ENCODE measurements around the gene FBN2. TPM values are rescaled to one million over a fixed set of nuclear protein-coding genes. Genes with fewer than 3 reads are reported as not detected.

The FBN2 gene
- total and polyA plus RNA-seq, 2 of the 4 experiments (the other 2 are of a cell fraction): 26.7 to 69.0 TPM

DNA sequence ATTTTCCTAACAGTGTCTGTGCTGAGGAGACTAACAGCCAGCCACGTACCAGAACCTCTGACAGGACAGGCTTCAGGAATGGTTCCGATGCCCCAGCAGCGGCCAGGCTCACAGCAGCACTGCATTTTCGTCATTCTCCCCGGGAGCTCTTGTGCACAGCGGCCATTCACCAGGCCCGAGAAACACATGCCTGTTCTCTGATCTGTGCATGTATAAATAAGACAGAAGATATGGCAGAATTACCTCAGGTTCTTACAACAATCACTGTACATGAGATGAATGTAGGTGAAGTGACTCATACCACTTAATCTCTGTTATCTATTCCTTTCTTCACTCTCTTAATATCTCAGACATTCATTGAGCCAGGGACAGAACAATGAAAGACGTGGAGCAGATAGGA lies 143.0 kb downstream of the FBN2 start:
- Histone ChIP-seq H3K56ac (ENCODE audit: extremely low read depth, insufficient read depth, low read length) (no peak overlapping the region), H3K9me1 (ENCODE audit: insufficient read depth, low read length) (peaks cover 8% of the 10 kb centered on the region), H3K79me1 (ENCODE audit: low read depth in 1 of 2, low read length in 2 of 2) (peaks cover 0 to 5% of the 10 kb centered on the region in 2 experiments; a peak in 1 of 4 replicates), H2BK20ac (ENCODE audit: low read depth, low read length) (no peak overlapping the region), H3K4me2 (ENCODE audit: low read depth, low read length) (no peak overlapping the region), H2BK5ac (ENCODE audit: low read depth, low read length, poor library complexity, severe bottlenecking) (no peak overlapping the region), H2BK15ac (ENCODE audit: low read depth, low read length) (no peak overlapping the region), H4K5ac (ENCODE audit: low read depth, low read length) (no peak overlapping the region), H3K4ac (ENCODE audit: low read depth, low read length) (no peak overlapping the region), H3K4me3 (ENCODE audit: insufficient read depth, low read depth, low read length) (no peak overlapping the region), H2AK9ac (replicated peaks; ENCODE audit: low read depth, low read length, poor library complexity) (no peak overlapping the region), H3K14ac (replicated peaks; ENCODE audit: low read depth, low read length) (no peak overlapping the region), H4K8ac (ENCODE audit: low read depth in 2 of 2, low read length in 2 of 2) (no peak overlapping the region), H2AK5ac (ENCODE audit: low read depth, low read length) (no peak overlapping the region), H3K4me1 (ENCODE audit: control insufficient read depth, insufficient read depth, low read length) (no peaks in the 10 kb centered on the region), H3K9me3 (ENCODE audit: control insufficient read depth, insufficient read depth, low read length) (no peaks in the 10 kb centered on the region), H3K18ac (ENCODE audit: low read depth, low read length) (no peak overlapping the region), H4K91ac (ENCODE audit: insufficient read depth, low read depth, low read length) (no peak overlapping the region), H3K27ac (ENCODE audit: insufficient read depth, low read length) (no peak overlapping the region), H3K27me3 (ENCODE audit: control insufficient read depth, insufficient read depth, low read length) (no peaks in the 10 kb centered on the region), H2AFZ (replicated peaks; ENCODE audit: low read length, poor library complexity) (no peak overlapping the region), H2BK120ac (ENCODE audit: low read depth, low read length) (no peak overlapping the region), H3K23ac (ENCODE audit: low read depth, low read length) (no peak overlapping the region), H3K36me3 (ENCODE audit: control insufficient read depth, insufficient read depth, low read length) (peaks cover 9% of the 10 kb centered on the region; the same call in 1 of the 2 replicates), H4K20me1 (ENCODE audit: insufficient read depth, low read length) (no peaks in the 10 kb centered on the region), H3K9ac (ENCODE audit: low read depth, low read length) (no peak overlapping the region)
- ATAC-seq (ENCODE audit: low read depth): no peak
- ChIA-PET POLR2A (ENCODE audit: unreplicated experiment) (no interaction called here), CTCF (no interaction called here)
- dilution Hi-C loops (cut with HindIII; ENCODE audit: low sequenced_read_pairs, unreplicated experiment): no loop called here
- no TSS peak for BruUV-seq (replicated peaks)
- WGBS, 2 experiments (ENCODE audit: extremely low coverage in 2 of 2, insufficient read length in 1 of 2): no CpG with 5 or more reads among the region's 8 CpGs
- in situ Hi-C loops (cut with MboI; ENCODE audit: low sequenced_read_pairs): no loop called here
- TF ChIP-seq RFX5 (IDR thresholded peaks at IDR 0.05; ENCODE audit: low read depth, low read length) (no peak), MXI1 (IDR thresholded peaks at IDR 0.05; ENCODE audit: borderline replicate concordance, low read depth, low read length) (no peak), POLR2A (IDR thresholded peaks at IDR 0.05; ENCODE audit: low read depth, low read length) (no peak), BHLHE40 (IDR thresholded peaks at IDR 0.05; ENCODE audit: low read depth, low read length) (no peak), RAD21 (IDR thresholded peaks at IDR 0.05; ENCODE audit: low read length) (no peak), MAFK (IDR thresholded peaks at IDR 0.05; ENCODE audit: low read depth, low read length) (no peak), MAZ (IDR thresholded peaks at IDR 0.05; ENCODE audit: borderline replicate concordance, low read depth, low read length) (no peak), NFE2L2 (IDR thresholded peaks at IDR 0.05; ENCODE audit: low read depth, low read length) (no peak), RCOR1 (IDR thresholded peaks at IDR 0.05; ENCODE audit: insufficient replicate concordance, low read length) (no peak), CEBPB (IDR thresholded peaks at IDR 0.05; ENCODE audit: low read depth, low read length) (no peak)
- TF ChIP-seq, protein P1, sequence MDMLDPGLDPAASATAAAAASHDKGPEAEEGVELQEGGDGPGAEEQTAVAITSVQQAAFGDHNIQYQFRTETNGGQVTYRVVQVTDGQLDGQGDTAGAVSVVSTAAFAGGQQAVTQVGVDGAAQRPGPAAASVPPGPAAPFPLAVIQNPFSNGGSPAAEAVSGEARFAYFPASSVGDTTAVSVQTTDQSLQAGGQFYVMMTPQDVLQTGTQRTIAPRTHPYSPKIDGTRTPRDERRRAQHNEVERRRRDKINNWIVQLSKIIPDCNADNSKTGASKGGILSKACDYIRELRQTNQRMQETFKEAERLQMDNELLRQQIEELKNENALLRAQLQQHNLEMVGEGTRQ (IDR thresholded peaks at IDR 0.05; ENCODE audit: low read depth, low read length): no peak
- TF ChIP-seq, protein P2, sequence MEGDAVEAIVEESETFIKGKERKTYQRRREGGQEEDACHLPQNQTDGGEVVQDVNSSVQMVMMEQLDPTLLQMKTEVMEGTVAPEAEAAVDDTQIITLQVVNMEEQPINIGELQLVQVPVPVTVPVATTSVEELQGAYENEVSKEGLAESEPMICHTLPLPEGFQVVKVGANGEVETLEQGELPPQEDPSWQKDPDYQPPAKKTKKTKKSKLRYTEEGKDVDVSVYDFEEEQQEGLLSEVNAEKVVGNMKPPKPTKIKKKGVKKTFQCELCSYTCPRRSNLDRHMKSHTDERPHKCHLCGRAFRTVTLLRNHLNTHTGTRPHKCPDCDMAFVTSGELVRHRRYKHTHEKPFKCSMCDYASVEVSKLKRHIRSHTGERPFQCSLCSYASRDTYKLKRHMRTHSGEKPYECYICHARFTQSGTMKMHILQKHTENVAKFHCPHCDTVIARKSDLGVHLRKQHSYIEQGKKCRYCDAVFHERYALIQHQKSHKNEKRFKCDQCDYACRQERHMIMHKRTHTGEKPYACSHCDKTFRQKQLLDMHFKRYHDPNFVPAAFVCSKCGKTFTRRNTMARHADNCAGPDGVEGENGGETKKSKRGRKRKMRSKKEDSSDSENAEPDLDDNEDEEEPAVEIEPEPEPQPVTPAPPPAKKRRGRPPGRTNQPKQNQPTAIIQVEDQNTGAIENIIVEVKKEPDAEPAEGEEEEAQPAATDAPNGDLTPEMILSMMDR (conservative IDR thresholded peaks at IDR 0.05; ENCODE audit: low read depth, low read length): no peak
- TF ChIP-seq, protein P3, sequence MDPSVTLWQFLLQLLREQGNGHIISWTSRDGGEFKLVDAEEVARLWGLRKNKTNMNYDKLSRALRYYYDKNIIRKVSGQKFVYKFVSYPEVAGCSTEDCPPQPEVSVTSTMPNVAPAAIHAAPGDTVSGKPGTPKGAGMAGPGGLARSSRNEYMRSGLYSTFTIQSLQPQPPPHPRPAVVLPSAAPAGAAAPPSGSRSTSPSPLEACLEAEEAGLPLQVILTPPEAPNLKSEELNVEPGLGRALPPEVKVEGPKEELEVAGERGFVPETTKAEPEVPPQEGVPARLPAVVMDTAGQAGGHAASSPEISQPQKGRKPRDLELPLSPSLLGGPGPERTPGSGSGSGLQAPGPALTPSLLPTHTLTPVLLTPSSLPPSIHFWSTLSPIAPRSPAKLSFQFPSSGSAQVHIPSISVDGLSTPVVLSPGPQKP (IDR thresholded peaks at IDR 0.05; ENCODE audit: borderline replicate concordance, low read depth, low read length): no peak
- intact Hi-C loops (cut with micrococcal nuclease): no loop called here
- no peak for DNase-seq
